ENCODE results near the gene MIOX. TPM values are rescaled to one million over a fixed set of nuclear protein-coding genes. Genes with fewer than 3 reads are reported as not detected.

MIOX gene
- total and polyA plus RNA-seq, 2 of the 13 experiments (the other 11 are each of a cell fraction or from before 2014, with no cell fraction given), result 1.5 to 2.9 TPM

- TF ChIP-seq ZNF367 (CRISPR knock-in tag; IDR thresholded peaks at IDR 0.05; ENCODE audit: borderline replicate concordance) (peak; percentile 71; the same call in 1 of the 2 replicates), ZNF749 (CRISPR knock-in tag; IDR thresholded peaks at IDR 0.05; ENCODE audit: borderline replicate concordance) (peak; percentile 85), ZNF33B (CRISPR knock-in tag; IDR thresholded peaks at IDR 0.05) (peak; percentile 93), PRDM15 (CRISPR knock-in tag; IDR thresholded peaks at IDR 0.05) (no peak), ARNT (IDR thresholded peaks at IDR 0.05) (no peak), ATRX (CRISPR knock-in tag; IDR thresholded peaks at IDR 0.05; ENCODE audit: borderline replicate concordance) (no peak), ELF3 (CRISPR knock-in tag; IDR thresholded peaks at IDR 0.05) (peak; percentile 38; the same call in 1 of the 2 replicates), ZNF570 (CRISPR knock-in tag; IDR thresholded peaks at IDR 0.05; ENCODE audit: borderline replicate concordance) (no peak), PITX1 (CRISPR knock-in tag; IDR thresholded peaks at IDR 0.05) (no peak), PCBP1 (IDR thresholded peaks at IDR 0.05; ENCODE audit: borderline replicate concordance, low read depth, low read length) (peak; percentile 37; the same call in 1 of the 2 replicates), ZNF232 (CRISPR knock-in tag; IDR thresholded peaks at IDR 0.05; ENCODE audit: borderline replicate concordance) (no peak), GMEB1 (CRISPR knock-in tag; IDR thresholded peaks at IDR 0.05; ENCODE audit: borderline replicate concordance) (peak; percentile 59; the same call in 1 of the 2 replicates), FOXA3 (CRISPR knock-in tag; IDR thresholded peaks at IDR 0.05) (peak; percentile 44; the same call in 1 of the 2 replicates), TCF12 (IDR thresholded peaks at IDR 0.05) (no peak), TCF12 (CRISPR knock-in tag; IDR thresholded peaks at IDR 0.05) (no peak), ZNF569 (CRISPR knock-in tag; IDR thresholded peaks at IDR 0.05; ENCODE audit: borderline replicate concordance) (no peak), ZBTB37 (CRISPR knock-in tag; IDR thresholded peaks at IDR 0.05) (no peak), ZNF430 (CRISPR knock-in tag; IDR thresholded peaks at IDR 0.05) (peak; percentile 4; the same call in 1 of the 2 replicates), ZNF317 (CRISPR knock-in tag; IDR thresholded peaks at IDR 0.05) (no peak), ZNF234 (CRISPR knock-in tag; conservative IDR thresholded peaks at IDR 0.05) (peak; percentile 95), HOXA5 (CRISPR knock-in tag; IDR thresholded peaks at IDR 0.05) (no peak; the same call in 1 of the 2 replicates), ZNF792 (CRISPR knock-in tag; IDR thresholded peaks at IDR 0.05) (peak; percentile 71), YEATS4 (CRISPR knock-in tag; IDR thresholded peaks at IDR 0.05; ENCODE audit: borderline replicate concordance) (peak; percentile 51; the same call in 1 of the 2 replicates)
These were observed 38.6 kb downstream of the MIOX start, which contains the start of gene SCO2 (continued) for GRCh38 chr22:50525104-50525857.
